B cell (primary cell): ENCODE results near the gene C4orf54. TPM values are rescaled to one million over a fixed set of nuclear protein-coding genes. Genes with fewer than 3 reads are reported as not detected.

Experiments
- ATAC-seq: fragments of 200-7000 bp; cut with Tn5 transposase; one replicate; pipeline ENCODE4 v1.10.0; 2021; ENCODE audit warnings: low read depth, mild to moderate bottlenecking, moderate number of reproducible peaks, moderate library complexity
- CTCF ChIA-PET: fragments of 350-600 bp; sonication (Branson Sonifier 250); formaldehyde crosslinking; loops from one replicate; lab custom pipeline; 2021; ENCODE audit warnings: antibody characterized with exemption, inconsistent platforms; lab: Charles Lee
- POLR2A ChIA-PET: fragments of 350-600 bp; sonication (Branson Sonifier 250); formaldehyde crosslinking; loops from one replicate; lab custom pipeline; 2021; ENCODE audit warnings: antibody characterized with exemption; lab: Charles Lee
- DNase-seq: peaks from one replicate; pipeline ENCODE4 v3.0.0; 2013
- H2AFZ ChIP-seq: 2 replicates; pipeline ENCODE4 v1.6.1; 2012; ENCODE audit warnings: mild to moderate bottlenecking, low read depth, low read length; ENCODE audit not compliant: insufficient read depth, poor library complexity, severe bottlenecking
- H3K27ac ChIP-seq, 2 donors: 1 replicate in 1 of 2; 2 replicates in 1 of 2; pipeline ENCODE4 v1.5.1; 2012 to 2013; ENCODE audit warnings: low read length in 2 of 2, mild to moderate bottlenecking in 2 of 2, moderate library complexity in 1 of 2
- H3K27me3 ChIP-seq, 4 experiments: fragments of 200-600 bp in 1 of 4; sonication (generic) in 1 of 4; replicated peaks in 1 of 4; 1 replicate in 2 of 4; 2 replicates in 2 of 4; pipeline versions ENCODE4 v1.6.1 to v1.7.0; 2013 to 2016; ENCODE audit warnings: low read length in 3 of 4, mild to moderate bottlenecking in 2 of 4, mixed read lengths in 1 of 4, moderate library complexity in 1 of 4; ENCODE audit not compliant: insufficient read depth in 4 of 4, control insufficient read depth in 3 of 4; ENCODE audit errors: control extremely low read depth in 1 of 4
- H3K36me3 ChIP-seq, 2 experiments: replicated peaks in 1 of 2; 1 replicate in 1 of 2; 2 replicates in 1 of 2; pipeline versions ENCODE4 v1.6.1 to v1.7.1; 2013; ENCODE audit warnings: low read length in 1 of 2; ENCODE audit not compliant: insufficient read depth in 2 of 2, control insufficient read depth in 1 of 2; ENCODE audit errors: control extremely low read depth in 1 of 2, extremely low read depth in 1 of 2
- H3K4me1 ChIP-seq, 2 donors: fragments of 200-600 bp in 1 of 2; sonication (generic) in 1 of 2; 1 replicate in 1 of 2; 2 replicates in 1 of 2; pipeline versions ENCODE4 v1.5.1 to v1.6.1; 2013 to 2017; ENCODE audit warnings: low read length in 2 of 2; ENCODE audit not compliant: control insufficient read depth in 2 of 2, insufficient read depth in 2 of 2
- H3K4me2 ChIP-seq: replicated peaks from 2 replicates; pipeline ENCODE3; 2012; ENCODE audit warnings: mild to moderate bottlenecking, low read depth, low read length; ENCODE audit not compliant: poor library complexity, severe bottlenecking
- H3K4me3 ChIP-seq, 5 experiments: fragments of 200-600 bp in 1 of 5; sonication (generic) in 1 of 5; 1 replicate in 3 of 5; 2 replicates in 2 of 5; pipeline versions ENCODE4 v1.5.1 to v1.7.0; 2011 to 2016; ENCODE audit warnings: low read length in 4 of 5, mild to moderate bottlenecking in 4 of 5, low read depth in 2 of 5, control low read depth in 1 of 5, moderate library complexity in 1 of 5; ENCODE audit not compliant: insufficient read depth in 1 of 5; ENCODE audit errors: control extremely low read depth in 1 of 5, extremely low read depth in 1 of 5
- H3K79me2 ChIP-seq: fragments of 200-600 bp; sonication (generic); one replicate; pipeline ENCODE4 v1.6.0; 2016; ENCODE audit warnings: low read length; ENCODE audit not compliant: control insufficient read depth, insufficient read depth
- H3K9ac ChIP-seq: fragments of 200-600 bp; sonication (generic); 2 replicates; pipeline ENCODE4 v1.6.1; 2017; ENCODE audit warnings: mild to moderate bottlenecking, low read length, moderate library complexity
- H3K9me3 ChIP-seq, 3 donors: one replicate each; pipeline versions ENCODE4 v1.6.1 to v1.7.1; 2013; ENCODE audit warnings: low read length in 2 of 3; ENCODE audit not compliant: control insufficient read depth in 2 of 3, insufficient read depth in 1 of 3; ENCODE audit errors: control extremely low read depth in 1 of 3
- H4K20me1 ChIP-seq: 2 replicates; pipeline ENCODE4 v1.6.0; 2012; ENCODE audit warnings: mild to moderate bottlenecking, low read length; ENCODE audit not compliant: insufficient read depth, control insufficient read depth, poor library complexity, severe bottlenecking
- H3K27ac Mint-ChIP-seq: one replicate; pipeline ENCODE4 v1.8.0; 2021; ENCODE audit warnings: mixed read lengths
- H3K27me3 Mint-ChIP-seq: one replicate; pipeline ENCODE4 v1.8.0; 2021; ENCODE audit warnings: mixed read lengths
- H3K4me1 Mint-ChIP-seq: one replicate; pipeline ENCODE4 v1.8.0; 2021; ENCODE audit warnings: mixed read lengths
- H3K4me3 Mint-ChIP-seq: one replicate; pipeline ENCODE4 v1.8.0; 2021; ENCODE audit warnings: mixed read lengths
- H3K9me3 Mint-ChIP-seq: one replicate; pipeline ENCODE4 v1.8.0; 2022; ENCODE audit warnings: mixed read lengths; ENCODE audit not compliant: insufficient read depth
- CTCF ChIP-seq: fragments of 200-600 bp; IDR thresholded peaks from one replicate; pipeline ENCODE4 v1.8.0; 2022; ENCODE audit warnings: antibody characterized with exemption, mild to moderate bottlenecking
- EZH2 ChIP-seq: IDR thresholded peaks from 2 replicates; pipeline ENCODE4 v1.6.1; 2012; ENCODE audit warnings: borderline replicate concordance, low read depth, mild to moderate bottlenecking, moderate library complexity, low read length; ENCODE audit not compliant: insufficient read depth, poor library complexity, severe bottlenecking
- WGBS: methylation state at CpG from one replicate; pipeline ENCODE4 v1.1.5; 2013; ENCODE audit warnings: missing lambda C conversion rate; ENCODE audit not compliant: insufficient coverage; 5-methylcytosine and 5-hydroxymethylcytosine counted together
- intact Hi-C: fragments of 100-400 bp; cut with micrococcal nuclease; formaldehyde crosslinking; loops from one replicate; pipeline ENCODE4 v1.10.0; 2022
- polyA plus RNA-seq: library from polyadenylated mRNA; depleted of rRNA; stranded (reverse); fragments of >200 nt; gene quantifications from 2 replicates; pipeline ENCODE4 v1.2.3, GENCODE V29; 2012
- total RNA-seq, 2 donors: library from RNA; stranded (reverse); fragments of 120-200 nt in 1 of 2; gene quantifications; 1 replicate in 1 of 2; 2 replicates in 1 of 2; pipeline versions ENCODE4 v1.2.3 to v1.2.4, GENCODE V29; 2013 to 2022

The C4orf54 gene
- total and polyA plus RNA-seq, 2 donors (not counting 1 experiment from before 2014, with no cell fraction given) = not detected

- no peak overlapping the region for H3K4me3 Mint-ChIP-seq
- no peak overlapping the region for H3K27ac ChIP-seq
- intact Hi-C loops = no loop called here
- no peaks in the 10 kb centered on the region for H3K36me3 ChIP-seq
- no peaks in the 10 kb centered on the region for H3K9me3 Mint-ChIP-seq
- peaks cover 0 to 17% (median 0%) of the 10 kb centered on the region in 3 donors for H3K9me3 ChIP-seq
- H3K27me3 Mint-ChIP-seq = no peaks in the 10 kb centered on the region
- H4K20me1 ChIP-seq = no peaks in the 10 kb centered on the region
- ATAC-seq (no peak), DNase-seq (no peak)
- TF ChIP-seq CTCF (no peak), EZH2 (no peak)
- no peak overlapping the region for H2AFZ ChIP-seq
- no peak overlapping the region for H3K9ac ChIP-seq
- no peak overlapping the region for H3K4me3 ChIP-seq
- H3K27me3 ChIP-seq = no peaks in the 10 kb centered on the region
- H3K27ac Mint-ChIP-seq = no peak overlapping the region
- ChIA-PET CTCF (no interaction called here), POLR2A (no interaction called here)
- no peaks in the 10 kb centered on the region for H3K4me1 Mint-ChIP-seq
- no peaks in the 10 kb centered on the region for H3K79me2 ChIP-seq
- H3K4me1 ChIP-seq = no peaks in the 10 kb centered on the region
- no peak overlapping the region for H3K4me2 ChIP-seq
- WGBS = 87% methylated on average over 8 of the region's 9 CpGs
Measured at GRCh38 chr4:99649208-99649607, 8.4 kb downstream of the C4orf54 start.

GRCh38 chr4:99648321-99648720 lies 9.3 kb downstream of the C4orf54 start:
- no peak overlapping the region for H3K4me2 ChIP-seq

More at GRCh38 chr4:99648321-99648720, 9.3 kb downstream of the C4orf54 start:
- Mint-ChIP-seq H3K4me1 (no peaks in the 10 kb centered on the region), H3K27ac (no peak overlapping the region), H3K4me3 (no peak overlapping the region), H3K9me3 (no peaks in the 10 kb centered on the region), H3K27me3 (no peaks in the 10 kb centered on the region)
- H3K27ac ChIP-seq = no peak overlapping the region
- no peak for ATAC-seq
- intact Hi-C loops = no loop called here
- DNase-seq = no peak
- no peaks in the 10 kb centered on the region for H3K4me1 ChIP-seq
- no peak overlapping the region for H2AFZ ChIP-seq
- TF ChIP-seq CTCF (no peak), EZH2 (no peak)
- H3K9ac ChIP-seq = no peak overlapping the region
- no CpG with 5 or more reads among the region's 1 CpG for WGBS
- no peaks in the 10 kb centered on the region for H3K27me3 ChIP-seq
- H3K36me3 ChIP-seq = no peaks in the 10 kb centered on the region
- ChIA-PET CTCF (no interaction called here), POLR2A (no interaction called here)
- peaks cover 0 to 12% (median 0%) of the 10 kb centered on the region in 3 donors for H3K9me3 ChIP-seq
- no peaks in the 10 kb centered on the region for H3K79me2 ChIP-seq
- no peaks in the 10 kb centered on the region for H4K20me1 ChIP-seq
- H3K4me3 ChIP-seq = no peak overlapping the region
